GM12801 (cell line): ENCODE data around the gene PDAP1.

Experiments
- TF ChIP-seq, protein P1 (sequence below): IDR thresholded peaks from one replicate; pipeline ENCODE4 v1.5.1; 2011; ENCODE audit warnings: control low read depth; ENCODE audit not compliant: insufficient read length; ENCODE audit errors: extremely low read depth

The PDAP1 gene

GRCh38 chr7:99451936-99452335 lies 43.5 kb upstream of the PDAP1 start:
- TF ChIP-seq, protein P1, sequence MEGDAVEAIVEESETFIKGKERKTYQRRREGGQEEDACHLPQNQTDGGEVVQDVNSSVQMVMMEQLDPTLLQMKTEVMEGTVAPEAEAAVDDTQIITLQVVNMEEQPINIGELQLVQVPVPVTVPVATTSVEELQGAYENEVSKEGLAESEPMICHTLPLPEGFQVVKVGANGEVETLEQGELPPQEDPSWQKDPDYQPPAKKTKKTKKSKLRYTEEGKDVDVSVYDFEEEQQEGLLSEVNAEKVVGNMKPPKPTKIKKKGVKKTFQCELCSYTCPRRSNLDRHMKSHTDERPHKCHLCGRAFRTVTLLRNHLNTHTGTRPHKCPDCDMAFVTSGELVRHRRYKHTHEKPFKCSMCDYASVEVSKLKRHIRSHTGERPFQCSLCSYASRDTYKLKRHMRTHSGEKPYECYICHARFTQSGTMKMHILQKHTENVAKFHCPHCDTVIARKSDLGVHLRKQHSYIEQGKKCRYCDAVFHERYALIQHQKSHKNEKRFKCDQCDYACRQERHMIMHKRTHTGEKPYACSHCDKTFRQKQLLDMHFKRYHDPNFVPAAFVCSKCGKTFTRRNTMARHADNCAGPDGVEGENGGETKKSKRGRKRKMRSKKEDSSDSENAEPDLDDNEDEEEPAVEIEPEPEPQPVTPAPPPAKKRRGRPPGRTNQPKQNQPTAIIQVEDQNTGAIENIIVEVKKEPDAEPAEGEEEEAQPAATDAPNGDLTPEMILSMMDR, result no peak

GRCh38 chr7:99449326-99449725 lies 40.9 kb upstream of the PDAP1 start:
- TF ChIP-seq, protein P1, result no peak

DNA sequence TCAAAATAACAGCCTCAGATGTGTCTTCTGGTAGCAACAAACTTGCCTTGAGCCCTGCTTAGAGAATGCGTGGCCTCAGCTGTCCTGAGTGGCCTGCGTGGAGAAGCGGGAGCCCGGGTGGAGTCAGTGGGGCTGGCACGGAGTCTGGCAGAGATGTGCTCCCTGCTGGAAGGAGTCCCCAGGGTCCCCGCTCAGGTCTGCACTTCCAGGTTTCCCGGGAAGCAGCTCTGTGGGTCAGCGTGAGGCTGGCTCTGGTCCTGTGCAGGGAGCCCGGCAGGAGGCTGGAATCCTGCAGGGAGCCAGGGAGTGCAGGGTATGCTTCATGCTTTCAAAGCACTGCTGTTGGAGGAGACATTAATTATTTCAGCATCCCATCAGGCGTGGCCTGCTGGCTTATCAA lies 40.5 kb upstream of the PDAP1 start:
- TF ChIP-seq, protein P1, result no peak

GRCh38 chr7:99447943-99448342 lies 39.5 kb upstream of the PDAP1 start:
- TF ChIP-seq, protein P1, result no peak

GRCh38 chr7:99446096-99446495 lies 37.7 kb upstream of the PDAP1 start:
- TF ChIP-seq, protein P1, result no peak

- TF ChIP-seq, protein P1, result no peak
Observed at GRCh38 chr7:99440195-99440594, 31.8 kb upstream of the PDAP1 start.

- TF ChIP-seq, protein P1, result no peak
Observed at GRCh38 chr7:99438573-99439480, 30.4 kb upstream of the PDAP1 start, which contains the start of the genes CPSF4 and PTCD1. Gene CPSF4, plus strand, starts transcription at chr7:99438943. Its CDS starts 140 bp downstream, at chr7:99439083. Gene PTCD1, minus strand, starts transcription at chr7:99438798. Its CDS starts 3,556 bp downstream, at chr7:99435242.
